Stimulated activated CD4-positive, alpha-beta T cell treated with anti-CD3 and anti-CD28 coated beads, Interleukin-2, amount 100 ng/mL, for 4 hours (primary cell): ENCODE data around the gene WNT11.

Experiments
- DNase-seq: peaks from one replicate; pipeline ENCODE4 v3.0.0-alpha.2; 2020; ENCODE audit warnings: low read depth

WNT11 gene

GRCh38 chr11:76206327-76207081 is at the start of gene WNT11:
WNT11 (minus strand) TSS chr11:76206502; CDS start chr11:76206407, 95 bp downstream.
- no peak for DNase-seq

- no peak for DNase-seq
Observed at GRCh38 chr11:76253416-76253815, 47.1 kb upstream of the WNT11 start.

- no peak for DNase-seq
Observed at GRCh38 chr11:76252631-76253070, 46.3 kb upstream of the WNT11 start.

GRCh38 chr11:76251576-76251975 is 45.3 kb upstream of the WNT11 start:
- DNase-seq: no peak

- no peak for DNase-seq
Observed at GRCh38 chr11:76251226-76251575, 44.9 kb upstream of the WNT11 start.

GRCh38 chr11:76250520-76251225 is 44.4 kb upstream of the WNT11 start:
- DNase-seq: no peak

- DNase-seq: no peak
Observed at GRCh38 chr11:76249195-76249741, 43.0 kb upstream of the WNT11 start.

- no peak for DNase-seq
Observed at GRCh38 chr11:76248210-76248609, 41.9 kb upstream of the WNT11 start.

- DNase-seq: no peak
Observed at GRCh38 chr11:76247091-76247490, 40.8 kb upstream of the WNT11 start.

GRCh38 chr11:76246271-76246933 is 40.1 kb upstream of the WNT11 start:
- no peak for DNase-seq

- no peak for DNase-seq
Observed at GRCh38 chr11:76245720-76246119, 39.4 kb upstream of the WNT11 start.

- DNase-seq: no peak
Observed at GRCh38 chr11:76244316-76244851, 38.1 kb upstream of the WNT11 start.

GRCh38 chr11:76243957-76244285 is 37.6 kb upstream of the WNT11 start:
- DNase-seq: no peak

- no peak for DNase-seq
Observed at GRCh38 chr11:76243193-76243956, 37.1 kb upstream of the WNT11 start.

GRCh38 chr11:76242004-76242779 is 35.9 kb upstream of the WNT11 start:
- DNase-seq: no peak

GRCh38 chr11:76241243-76242000 is 35.1 kb upstream of the WNT11 start:
- no peak for DNase-seq

GRCh38 chr11:76240666-76241065 is 34.4 kb upstream of the WNT11 start:
- DNase-seq: no peak

- DNase-seq: no peak
Observed at GRCh38 chr11:76240161-76240540, 33.8 kb upstream of the WNT11 start.

GRCh38 chr11:76239483-76240160 is 33.3 kb upstream of the WNT11 start:
- no peak for DNase-seq

GRCh38 chr11:76238551-76238950 is 32.2 kb upstream of the WNT11 start:
- no peak for DNase-seq
